NCI-H2196 treated with DMSO at 0.1 percent for 48 hours (cell line): ENCODE measurements around the gene EED.

ENCODE experiments used
- DNase-seq: peaks from one replicate; lab custom pipeline; 2025; ENCODE audit not compliant: unreplicated experiment; lab: John Stamatoyannopoulos, UW

EED gene

GRCh38 chr11:86247608-86248007 lies 3.1 kb downstream of the EED start:
- no peak for DNase-seq

DNA sequence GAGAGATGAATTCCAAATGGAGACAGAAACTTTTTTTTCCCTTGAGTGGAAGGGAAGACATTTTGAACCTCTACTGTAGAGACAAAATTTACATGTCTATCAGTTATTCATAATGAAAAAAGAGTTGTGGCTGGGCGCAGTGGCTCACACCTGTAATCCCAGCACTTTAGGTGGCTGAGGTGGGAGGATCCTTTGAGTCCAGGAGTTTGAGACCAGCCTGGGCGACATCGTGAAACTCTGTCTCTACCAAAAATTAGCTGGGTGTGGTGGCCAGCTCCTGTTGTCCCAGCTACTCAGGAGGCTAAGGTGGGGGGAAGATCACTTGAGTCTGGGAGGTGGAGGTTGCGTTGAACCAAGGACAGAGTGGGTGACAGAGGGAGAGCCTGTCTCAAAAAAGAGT lies 4.1 kb downstream of the EED start:
- DNase-seq = no peak

DNA sequence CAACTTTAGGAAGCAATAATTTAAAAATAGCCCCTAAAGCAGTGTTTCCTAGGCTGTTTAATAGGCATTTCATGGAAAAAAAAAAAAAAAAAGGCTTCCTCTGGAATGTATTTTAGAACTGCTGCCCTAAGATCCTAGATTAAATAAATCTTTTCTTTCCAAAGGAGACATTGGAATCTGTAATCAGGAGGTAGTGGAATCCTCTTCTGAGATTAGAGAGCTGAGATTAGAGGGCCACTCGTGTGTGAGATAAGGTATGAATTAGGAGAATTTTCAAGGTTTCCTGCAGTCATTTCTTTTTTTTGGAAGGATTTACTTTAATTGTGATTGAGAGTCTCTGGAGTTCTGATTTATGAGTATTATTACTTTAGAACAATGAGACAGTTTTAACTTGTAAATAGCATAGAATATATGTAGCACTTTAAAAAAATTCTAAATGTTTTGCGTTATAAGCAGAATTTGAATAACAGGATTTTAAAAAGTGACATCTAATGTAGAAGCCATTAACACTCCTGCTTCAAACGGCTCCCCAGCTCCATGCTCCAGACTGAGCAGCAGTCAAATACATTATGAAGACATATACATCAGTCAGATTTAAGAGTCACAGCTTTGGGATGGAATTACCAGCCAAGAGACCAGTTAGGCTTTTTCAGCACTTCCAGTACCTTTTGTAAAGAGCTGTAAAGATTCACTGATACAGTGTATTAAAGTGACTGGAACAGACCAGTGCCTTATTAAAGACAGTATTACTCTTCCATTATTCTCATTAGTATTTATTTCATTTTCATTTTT lies 5.0 kb downstream of the EED start:
- no peak for DNase-seq

DNA sequence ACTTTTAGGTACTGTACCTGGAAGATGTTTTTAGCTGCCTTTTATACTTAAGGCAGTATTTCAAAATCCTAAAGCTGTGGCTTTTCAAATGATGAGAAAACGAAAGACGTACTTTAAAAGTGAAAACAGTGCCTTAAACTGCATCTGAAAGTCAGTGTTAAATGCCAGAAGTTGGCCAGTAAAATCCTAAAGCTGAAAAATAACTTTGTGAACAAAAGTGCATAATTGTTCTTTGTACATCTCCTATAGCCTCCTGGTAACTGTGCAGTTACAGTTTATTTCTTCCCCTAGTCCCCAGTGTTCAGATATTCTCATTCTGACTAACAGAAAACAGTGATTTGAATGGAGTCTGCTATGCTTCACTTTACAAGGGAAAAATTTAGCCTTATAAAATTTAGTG lies 6.8 kb downstream of the EED start:
- no peak for DNase-seq

DNA sequence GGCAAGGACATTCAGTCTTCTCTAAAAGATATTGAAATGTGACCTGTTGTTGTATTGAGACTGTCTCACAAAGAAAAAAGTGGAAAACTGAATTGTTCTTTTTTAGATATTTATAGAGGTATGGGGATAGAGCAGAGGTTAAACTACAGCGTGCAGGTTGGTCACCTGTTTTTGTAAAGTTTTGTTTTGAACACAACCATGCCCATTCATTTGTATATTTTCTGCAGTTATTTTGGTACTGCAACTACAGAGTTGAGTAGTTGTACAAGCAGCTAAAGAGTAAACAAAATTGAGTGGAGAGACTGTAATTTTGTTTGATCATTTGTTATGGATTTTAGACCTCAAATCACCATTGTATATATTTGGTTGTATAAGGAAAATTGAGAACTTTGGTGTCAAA lies 11.3 kb downstream of the EED start:
- DNase-seq = no peak

DNA sequence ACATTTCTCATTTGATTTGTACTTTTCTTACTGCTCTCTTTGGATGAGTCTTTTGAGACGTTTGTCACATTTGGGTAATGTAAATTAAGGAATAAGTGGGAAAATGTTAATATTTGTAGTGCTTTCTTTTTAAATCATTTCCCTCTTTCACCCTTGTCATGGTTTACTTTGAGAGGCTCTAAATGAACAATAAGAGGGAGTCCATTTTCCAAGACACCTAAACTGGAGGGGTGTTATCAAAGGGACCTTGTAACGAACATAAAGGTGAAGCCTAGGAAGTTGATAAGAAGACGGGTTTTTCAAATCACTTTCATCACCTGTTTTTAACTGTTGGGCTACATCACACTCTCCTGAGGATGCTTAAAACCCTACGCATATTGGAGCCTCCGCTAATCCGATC lies 12.1 kb downstream of the EED start:
- DNase-seq = no peak

DNA sequence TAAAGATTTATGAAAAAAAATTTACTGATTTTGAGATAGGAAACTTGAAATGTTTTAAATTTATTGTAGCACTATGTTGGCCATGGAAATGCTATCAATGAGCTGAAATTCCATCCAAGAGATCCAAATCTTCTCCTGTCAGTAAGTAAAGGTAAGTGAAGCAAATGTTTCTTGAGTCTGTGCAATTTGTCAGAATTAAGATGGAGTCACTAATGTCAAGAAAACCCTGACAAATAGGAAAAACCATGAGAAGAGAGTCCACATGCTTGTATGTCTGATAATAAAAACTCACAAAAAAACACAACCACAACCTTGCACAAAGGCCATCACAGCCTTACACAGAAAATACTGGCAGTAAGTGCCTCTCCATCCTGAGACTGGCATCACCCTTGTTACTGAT lies 12.9 kb downstream of the EED start:
- no peak for DNase-seq

- DNase-seq = no peak
Observed at GRCh38 chr11:86259730-86260129, 15.2 kb downstream of the EED start.

- no peak for DNase-seq
Observed at GRCh38 chr11:86261328-86261727, 16.8 kb downstream of the EED start.

- DNase-seq = no peak
Observed at GRCh38 chr11:86262387-86262786, 17.8 kb downstream of the EED start.

DNA sequence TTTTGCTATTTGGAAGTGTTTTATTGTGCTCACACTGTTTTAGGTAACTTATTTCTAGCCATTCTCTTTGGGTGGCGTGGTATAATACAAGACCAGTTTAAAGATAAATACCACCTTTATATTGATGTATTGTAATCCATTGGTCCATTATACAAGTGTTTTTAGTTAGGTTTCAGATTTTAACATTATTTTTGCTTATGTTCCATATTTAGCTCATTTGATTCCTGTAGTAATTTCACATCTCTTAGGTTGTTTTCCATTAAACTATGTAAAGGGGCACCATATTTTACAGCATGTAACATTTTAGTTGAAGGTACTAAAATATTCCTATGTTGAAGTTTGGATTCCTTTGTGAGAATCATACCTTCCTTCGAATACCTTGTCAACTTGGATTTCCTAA lies 20.1 kb downstream of the EED start:
- DNase-seq = no peak

DNA sequence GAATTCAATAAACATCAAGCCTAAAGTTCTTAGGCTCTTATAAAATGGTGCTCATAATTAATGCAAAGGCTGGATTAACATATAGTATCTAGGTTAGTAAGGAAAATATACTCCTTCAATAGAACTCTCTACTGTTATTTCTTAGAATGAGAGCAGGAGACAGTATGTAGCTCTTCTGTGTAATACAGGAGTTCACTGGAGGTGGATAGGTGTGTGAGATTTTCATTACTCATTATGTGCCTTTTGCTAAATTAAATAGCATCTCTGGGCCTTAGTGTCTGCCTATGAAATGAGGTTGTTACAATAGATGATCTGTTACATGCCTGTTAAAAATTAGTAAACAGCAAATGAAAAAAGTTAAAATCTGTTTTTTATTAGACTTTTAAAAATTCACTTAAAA lies 20.6 kb downstream of the EED start:
- no peak for DNase-seq

DNA sequence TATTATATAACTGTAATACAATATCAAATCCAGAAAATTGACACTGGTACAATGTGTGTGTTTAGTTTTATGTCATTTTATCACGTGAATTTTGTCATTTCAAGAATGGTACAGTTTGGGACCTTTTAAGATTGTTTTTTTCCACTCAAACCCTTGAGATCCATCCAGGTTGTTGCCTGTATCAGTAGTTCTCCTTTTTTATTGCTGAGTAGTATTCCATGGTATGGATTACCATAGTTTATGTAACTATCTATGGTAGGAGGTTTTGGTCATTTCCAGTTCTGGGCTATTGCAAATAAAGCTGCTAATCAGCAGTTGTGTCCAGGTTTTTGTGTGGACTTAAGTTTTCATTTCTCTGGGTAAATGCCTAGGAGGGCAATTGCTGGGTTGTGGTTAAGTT lies 25.1 kb downstream of the EED start:
- no peak for DNase-seq

DNA sequence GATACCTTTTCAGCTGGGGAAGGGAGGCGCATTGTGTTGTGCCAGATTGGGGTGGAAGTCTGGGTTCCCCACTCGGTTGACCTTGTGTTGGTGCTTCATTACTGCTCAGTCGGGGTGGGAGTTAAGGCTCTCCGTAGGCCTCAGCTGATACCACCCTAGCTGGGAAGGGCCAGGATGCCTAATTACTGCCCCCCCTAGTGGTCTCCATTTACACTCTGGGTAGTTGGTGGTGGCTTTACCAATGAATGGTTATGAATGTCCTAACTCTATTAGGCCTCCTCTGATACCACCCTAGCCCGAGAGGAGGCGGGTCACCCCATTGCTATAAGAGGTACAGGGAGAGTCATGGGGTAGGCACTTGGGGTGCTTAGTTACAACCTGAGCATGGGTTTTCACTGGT lies 29.9 kb downstream of the EED start:
- DNase-seq = no peak

DNA sequence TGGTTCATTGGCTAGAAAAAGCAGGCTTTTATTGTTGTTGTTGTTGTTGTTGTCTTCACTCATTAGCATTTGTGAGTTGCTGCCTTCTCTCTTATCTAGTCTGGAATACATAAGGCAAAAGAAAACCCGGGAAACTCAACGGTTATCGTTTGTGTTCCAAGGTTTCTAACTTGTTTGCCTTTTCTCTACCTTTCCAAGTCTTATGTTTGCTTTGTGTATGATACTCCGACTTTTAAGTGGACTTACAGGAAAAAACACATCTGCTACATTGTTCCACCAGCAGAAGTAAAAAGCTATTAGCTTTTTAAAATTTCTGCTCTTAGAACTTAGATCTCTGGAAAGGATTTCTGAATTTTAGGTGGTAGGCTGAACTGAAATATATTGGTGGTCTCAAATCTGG lies 30.4 kb downstream of the EED start:
- peak; percentile 41 for DNase-seq

DNA sequence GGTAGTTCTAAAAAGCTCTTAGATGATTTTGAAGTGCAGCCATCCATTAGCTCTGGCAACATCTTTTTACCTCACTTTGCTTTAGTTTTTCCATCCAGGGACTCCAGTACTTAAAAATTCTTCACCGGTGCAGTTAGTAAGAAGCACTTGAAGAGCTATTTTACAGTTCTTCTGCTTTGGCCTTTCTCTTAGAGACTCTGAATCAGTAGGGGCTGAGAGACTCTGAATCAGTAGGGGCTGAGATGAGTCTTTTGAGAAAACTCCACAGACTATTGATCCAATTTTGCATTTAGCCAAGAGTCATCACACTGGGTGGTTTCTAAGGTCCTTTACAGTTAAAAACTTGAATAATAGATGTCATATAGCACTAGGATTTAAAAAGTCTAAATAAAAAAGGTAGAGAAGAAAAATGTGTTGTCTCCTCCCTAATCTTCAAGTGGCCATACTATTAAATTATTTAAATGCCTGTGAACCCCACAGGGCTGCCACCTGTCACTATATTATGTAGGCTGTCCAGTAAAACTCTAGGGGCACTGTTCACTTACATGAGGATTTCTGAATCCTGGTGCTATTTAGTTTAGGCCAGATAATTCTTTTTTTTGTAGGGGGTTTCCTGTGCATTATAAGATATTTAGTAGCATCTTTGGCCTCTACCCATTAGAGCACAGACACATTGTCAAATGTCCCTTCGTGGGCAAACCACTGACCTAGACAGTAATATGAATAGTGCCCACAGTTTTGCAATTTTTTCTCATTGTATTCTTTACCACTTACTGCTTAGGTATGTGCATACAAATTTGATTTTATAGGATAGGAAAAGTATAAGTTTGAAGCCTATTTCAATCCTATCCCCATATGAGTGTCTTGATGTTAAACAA lies 31.2 kb downstream of the EED start:
- peak; percentile 41 for DNase-seq

DNA sequence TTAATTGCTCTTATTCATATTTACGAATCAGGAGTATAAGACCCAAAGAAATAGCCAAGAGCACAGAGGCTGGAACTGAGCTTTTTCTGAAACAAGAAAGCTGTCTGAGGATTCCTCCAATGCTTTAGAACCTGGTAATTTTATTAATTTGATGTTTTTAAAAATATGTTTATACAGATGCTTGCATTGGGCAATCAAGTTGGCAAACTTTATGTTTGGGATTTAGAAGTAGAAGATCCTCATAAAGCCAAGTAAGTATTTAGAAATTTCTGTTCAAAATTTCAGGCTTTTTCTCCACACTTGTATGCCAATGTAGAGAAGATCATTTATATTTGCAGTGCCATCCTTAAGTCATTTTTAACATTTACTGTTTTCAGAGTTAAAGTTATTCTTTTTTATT lies 33.2 kb downstream of the EED start:
- DNase-seq = no peak

DNA sequence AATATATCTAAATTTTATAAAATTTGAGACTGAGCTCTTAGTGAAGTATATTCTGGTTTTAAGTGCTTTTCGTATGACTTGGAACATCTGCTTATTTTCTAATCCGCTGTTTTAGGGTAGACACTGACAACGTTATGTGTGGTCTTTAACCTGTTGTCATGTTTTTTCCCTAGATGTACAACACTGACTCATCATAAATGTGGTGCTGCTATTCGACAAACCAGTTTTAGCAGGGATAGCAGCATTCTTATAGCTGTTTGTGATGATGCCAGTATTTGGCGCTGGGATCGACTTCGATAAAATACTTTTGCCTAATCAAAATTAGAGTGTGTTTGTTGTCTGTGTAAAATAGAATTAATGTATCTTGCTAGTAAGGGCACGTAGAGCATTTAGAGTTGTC lies 33.7 kb downstream of the EED start:
- no peak for DNase-seq

DNA sequence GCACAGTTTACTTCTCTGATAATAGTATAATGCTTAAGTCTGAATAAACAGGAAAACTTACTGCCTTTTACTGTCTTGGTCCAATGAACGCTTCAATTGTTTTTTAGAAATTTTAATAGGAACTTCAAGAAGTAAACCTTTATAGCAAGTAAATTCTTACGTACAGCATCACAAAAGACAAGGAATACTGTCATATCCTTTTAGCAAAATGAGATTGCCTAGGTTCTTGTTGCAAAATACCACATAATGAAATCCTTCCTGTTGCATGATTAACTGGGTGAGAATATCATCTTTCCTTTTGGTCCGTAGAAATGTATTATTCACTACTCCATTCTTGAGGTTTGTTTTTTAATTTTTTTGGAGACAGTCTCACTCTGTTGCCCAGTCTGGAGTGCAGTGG lies 35.2 kb downstream of the EED start:
- DNase-seq = no peak

DNA sequence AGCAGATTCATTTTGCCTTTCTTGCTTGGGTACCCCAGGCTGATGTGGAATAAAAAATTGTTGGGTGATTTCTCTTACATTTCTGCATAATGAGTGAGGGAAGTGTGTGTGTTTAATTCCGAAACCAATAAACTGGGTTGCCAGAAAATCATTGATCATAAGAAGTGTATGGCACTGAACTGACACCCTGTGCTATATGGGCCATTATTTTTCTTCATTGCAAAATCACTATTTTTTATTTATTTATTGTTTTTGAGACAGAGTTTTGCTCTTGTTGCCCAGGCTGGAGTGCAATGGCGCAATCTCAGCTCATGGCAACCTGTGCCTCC lies 42.9 kb downstream of the EED start:
- no peak for DNase-seq

DNA sequence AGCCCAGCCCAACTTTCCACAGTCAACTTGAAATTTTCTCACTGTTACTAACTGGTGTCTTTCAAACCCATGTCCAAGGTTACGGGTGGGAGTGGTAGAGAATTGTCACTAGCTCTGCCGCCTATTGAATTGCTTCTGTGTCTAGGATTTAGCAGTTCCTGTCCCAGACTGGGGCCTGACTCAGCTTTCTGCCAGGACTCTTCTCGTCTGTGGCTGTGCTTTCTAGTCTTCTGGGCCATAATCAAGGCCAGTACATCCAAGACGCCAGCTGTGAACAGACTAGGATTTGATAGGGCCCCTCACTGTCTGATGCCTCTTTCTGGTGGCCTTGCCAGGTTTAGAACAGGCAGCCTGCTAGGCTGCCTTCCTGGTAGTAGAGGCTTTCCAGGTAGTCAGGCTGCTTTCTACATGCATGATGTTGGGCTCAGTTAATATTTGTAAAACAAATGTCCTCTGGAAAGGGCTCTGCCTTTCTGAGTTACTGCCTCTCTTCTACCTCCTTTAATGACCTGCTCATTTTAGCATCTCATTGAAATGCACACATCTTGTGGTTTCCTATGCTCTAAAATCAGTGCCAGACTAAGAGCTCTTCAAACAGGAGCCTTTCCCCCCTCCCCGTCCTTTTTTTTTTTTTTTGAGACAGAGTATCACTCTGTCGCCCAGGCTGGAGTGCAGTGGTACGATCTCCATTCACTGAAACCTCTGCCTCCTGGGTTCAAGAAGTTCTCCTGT lies 44.4 kb downstream of the EED start:
- DNase-seq = no peak
